Ectodermal cell (in vitro differentiated cells): Measurements from ENCODE around the gene MIF.
"Not testable (repeated sequence)": the region's sequence is repeated elsewhere in the genome, so short reads cannot be mapped to it uniquely, and the experiment has no call there.

ENCODE experiments used
- H3K27ac ChIP-seq: 2 replicates; pipeline ENCODE4 v1.7.0; 2013; ENCODE audit warnings: mild to moderate bottlenecking, low read depth, low read length; ENCODE audit not compliant: insufficient read depth, poor library complexity, severe bottlenecking
- H3K27me3 ChIP-seq: 2 replicates; pipeline ENCODE4 v1.7.0; 2013; ENCODE audit warnings: mild to moderate bottlenecking, low read length; ENCODE audit not compliant: insufficient read depth, control insufficient read depth, poor library complexity, severe bottlenecking
- H3K36me3 ChIP-seq: one replicate; pipeline ENCODE4 v1.7.0; 2013; ENCODE audit warnings: low read length; ENCODE audit not compliant: control insufficient read depth, insufficient read depth
- H3K4me1 ChIP-seq: one replicate; pipeline ENCODE4 v1.7.0; 2013; ENCODE audit warnings: low read length; ENCODE audit not compliant: control insufficient read depth, insufficient read depth
- H3K4me3 ChIP-seq: 2 replicates; pipeline ENCODE4 v1.7.0; 2013; ENCODE audit warnings: low read depth, low read length, control low read depth; ENCODE audit not compliant: insufficient read depth
- H3K9me3 ChIP-seq: 2 replicates; pipeline ENCODE4 v1.7.0; 2013; ENCODE audit warnings: mild to moderate bottlenecking, low read length, moderate library complexity; ENCODE audit not compliant: control insufficient read depth
- WGBS, 2 experiments: methylation state at CpG; one replicate each; pipeline ENCODE4 v1.1.7; 2013; ENCODE audit warnings: missing lambda C conversion rate in 2 of 2; 5-methylcytosine and 5-hydroxymethylcytosine counted together

The MIF gene

GRCh38 chr22:23939017-23939357, 44.8 kb downstream of the MIF start:
- WGBS, 2 experiments, result 78 to 86% methylated on average over 3 of the region's 3 CpGs
- Histone ChIP-seq H3K36me3 (no peaks in the 10 kb centered on the region), H3K9me3 (no peaks in the 10 kb centered on the region), H3K4me1 (no peaks in the 10 kb centered on the region), H3K27ac (no peak overlapping the region), H3K27me3 (no peaks in the 10 kb centered on the region), H3K4me3 (no peak overlapping the region)

- not testable (repeated sequence) for H3K9me3 ChIP-seq, H3K27ac ChIP-seq, H3K4me1 ChIP-seq, H3K36me3 ChIP-seq, H3K27me3 ChIP-seq, H3K4me3 ChIP-seq
- WGBS, 2 experiments, result no CpG with 5 or more reads among the region's 14 CpGs
Measured at GRCh38 chr22:23940166-23940565, 46.0 kb downstream of the MIF start.
